Measurements from ENCODE around the gene MICAL2.

- TF ChIP-seq CTCF (IDR thresholded peaks at IDR 0.05) = no peak
- no peak for TF ChIP-seq POLR2A (IDR thresholded peaks at IDR 0.05)
- TF ChIP-seq POLR2AphosphoS5 (IDR thresholded peaks at IDR 0.05) = no peak
These were observed 154.0 kb downstream of the MICAL2 start for GRCh38 chr11:12264361-12264760.
